Tibial nerve (tissue), 3 donors: ENCODE measurements around the gene ERBB4.

ENCODE experiments used
- EP300 ChIP-seq, 2 donors: sonication (generic); formaldehyde crosslinking; IDR thresholded peaks; one replicate each; pipeline ENCODE4 v1.6.1; 2017; ENCODE audit warnings: antibody characterized with exemption in 2 of 2, mild to moderate bottlenecking in 1 of 2
- POLR2A ChIP-seq, 2 donors: fragments of 450-650 bp; IDR thresholded peaks; one replicate each; pipeline ENCODE4 v1.6.1; 2017; ENCODE audit warnings: antibody characterized with exemption in 2 of 2, mild to moderate bottlenecking in 2 of 2, moderate library complexity in 2 of 2

DNA sequence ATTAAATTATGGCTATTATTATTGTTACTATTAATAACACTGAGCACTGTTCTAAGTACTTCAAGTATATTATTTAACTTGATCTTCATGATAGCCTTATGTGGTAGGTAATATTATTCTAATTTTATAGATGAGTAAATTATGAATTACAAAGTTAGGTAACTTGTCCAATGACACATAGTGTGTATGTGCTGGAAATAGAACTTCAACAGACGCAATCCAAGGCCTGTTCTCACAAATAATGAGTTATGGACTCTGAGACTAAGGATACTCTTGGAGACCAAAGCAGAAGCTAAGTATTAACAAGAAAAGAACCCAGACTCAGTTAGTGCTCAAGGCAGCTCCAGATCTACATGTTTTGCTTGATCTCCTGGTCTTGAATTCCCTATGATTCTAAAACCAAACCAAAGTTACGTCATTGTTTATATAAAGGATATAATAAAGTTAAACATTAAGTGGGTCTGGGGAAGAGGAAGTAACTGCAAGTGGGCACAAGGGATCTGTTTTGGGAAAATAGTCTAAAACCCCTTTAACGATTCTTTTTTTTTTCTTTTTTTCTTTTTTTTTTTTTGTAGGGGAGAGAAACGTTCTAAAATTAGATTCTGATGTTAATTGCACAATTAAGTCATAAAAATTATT lies 211.3 kb downstream of the ERBB4 start:
- TF ChIP-seq EP300 (IDR thresholded peaks at IDR 0.05), result no peak
- TF ChIP-seq POLR2A (IDR thresholded peaks at IDR 0.05), result no peak
